ENCODE measurements around the gene PAWR. TPM values are rescaled to one million over a fixed set of nuclear protein-coding genes. Genes with fewer than 3 reads are reported as not detected.
"Not testable (repeated sequence)": the region's sequence is repeated elsewhere in the genome, so short reads cannot be mapped to it uniquely, and the experiment has no call there.

Gene PAWR
- total RNA-seq, 2 donors from 2014 or later, result 23.7 to 26.1 TPM

DNA sequence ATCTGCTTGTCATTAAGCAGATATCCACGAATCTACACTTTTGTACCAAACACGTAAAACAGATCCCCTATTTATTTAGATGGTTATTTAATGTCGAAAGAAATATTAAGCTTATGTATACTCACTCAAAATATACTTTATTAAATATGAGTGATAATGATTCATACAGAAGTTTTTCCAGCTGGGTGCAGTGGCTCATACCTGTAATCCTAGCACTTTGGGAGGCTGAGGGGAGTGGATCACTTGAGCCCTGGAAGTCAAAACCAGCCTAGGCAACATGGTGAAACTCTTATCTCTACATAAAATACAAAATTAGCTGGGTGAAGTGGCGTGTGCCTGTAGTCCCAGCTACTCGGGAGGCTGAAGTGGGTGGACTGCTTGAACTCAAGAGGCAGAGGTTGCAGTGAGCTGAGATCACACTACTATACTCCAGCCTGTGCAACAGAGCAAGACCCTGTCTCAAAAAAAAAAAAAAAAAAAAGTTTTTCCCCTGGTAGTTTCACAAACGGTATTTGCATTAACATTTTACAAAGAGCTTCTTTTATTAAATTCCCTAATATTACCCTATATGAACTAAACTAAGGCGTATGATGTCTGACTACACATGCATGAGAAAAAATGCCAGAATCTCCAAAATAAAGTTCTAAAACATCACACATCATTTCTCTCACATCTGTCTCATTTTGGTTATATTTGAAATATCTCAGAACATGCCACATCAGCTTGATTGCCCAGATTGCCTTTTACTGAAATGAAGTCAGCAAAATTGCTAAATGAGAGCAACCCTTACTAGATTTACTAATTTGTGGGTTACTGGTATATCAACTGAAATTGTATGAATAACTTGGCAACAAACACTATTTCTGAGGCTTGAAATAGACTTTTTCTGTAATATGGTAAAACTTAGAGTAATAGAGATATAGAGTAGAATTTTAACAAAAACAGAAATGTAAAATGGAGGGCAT lies 74.9 kb downstream of the PAWR start:
- intact Hi-C loops (cut with DNase I), result no loop called here
- DNase-seq (no peak), ATAC-seq (no peak)

DNA sequence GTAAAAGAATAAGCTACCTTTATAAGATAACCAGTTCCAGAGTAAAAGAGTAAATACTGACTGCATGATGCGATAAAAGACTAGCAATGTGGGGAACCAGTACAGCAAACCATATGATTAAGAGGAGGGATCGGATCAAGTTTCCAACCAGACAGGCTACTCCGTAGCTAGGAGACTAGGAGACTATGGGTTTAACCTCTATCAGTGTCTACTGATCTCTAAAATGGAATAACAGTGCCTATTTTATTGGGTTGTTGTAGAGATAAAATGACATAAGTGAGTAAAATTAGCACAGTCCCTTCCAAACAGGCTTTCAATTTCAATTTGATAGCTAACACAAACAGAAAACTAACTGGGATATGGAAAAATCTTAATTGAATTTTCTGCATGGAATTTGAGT lies 76.0 kb downstream of the PAWR start:
- no peak for ATAC-seq

GRCh38 chr12:79601908-79602307 lies 88.9 kb downstream of the PAWR start:
- no peak for DNase-seq
- intact Hi-C loops (cut with DNase I), result no loop called here
- ATAC-seq, result no peak

More for the DNA sequence above, 76.0 kb downstream of the PAWR start:
- intact Hi-C loops (cut with DNase I), result no loop called here
- no peak for DNase-seq

- ATAC-seq, result no peak
- intact Hi-C loops (cut with DNase I), result loop anchor here in 1 of 2 donors (10.0 kb wide), 1 partner anchor 47 kb away; no protein-coding TSS in a partner anchor
- no peak for DNase-seq
These were observed 92.9 kb downstream of the PAWR start for GRCh38 chr12:79597910-79598309.

DNA sequence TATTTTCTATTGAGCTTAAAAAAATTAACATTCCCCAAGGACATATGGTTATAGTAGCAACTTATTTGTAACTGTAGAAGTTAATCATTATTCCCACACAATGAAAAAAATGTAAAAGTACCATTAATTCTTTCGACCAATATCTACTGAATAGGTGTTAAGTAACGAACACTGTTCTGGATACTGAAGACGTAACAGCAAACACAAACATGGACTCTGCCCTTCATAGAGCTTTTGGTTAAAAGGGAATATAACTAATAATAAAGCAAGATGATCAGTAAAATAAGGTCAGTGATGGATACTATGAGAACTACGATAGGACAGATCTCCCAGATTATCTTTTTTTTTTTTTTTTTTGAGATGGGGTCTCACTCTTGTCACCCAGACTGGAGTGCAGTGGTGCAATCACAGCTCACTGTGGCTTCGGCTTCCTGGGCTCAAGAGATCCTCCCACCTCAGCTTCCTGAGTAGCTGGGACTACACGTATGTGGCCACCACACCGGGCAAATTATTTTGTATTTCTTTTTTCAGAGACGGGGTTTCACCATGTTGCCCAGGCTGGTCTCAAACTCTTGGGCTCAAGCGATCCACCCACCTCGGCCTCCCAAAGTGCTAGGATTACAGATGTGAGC lies 93.9 kb downstream of the PAWR start:
- ATAC-seq, result no peak
- no peak for DNase-seq
- intact Hi-C loops (cut with DNase I), result loop anchor here in 1 of 2 donors (10.0 kb wide), 1 partner anchor 48 kb away; no protein-coding TSS in a partner anchor

DNA sequence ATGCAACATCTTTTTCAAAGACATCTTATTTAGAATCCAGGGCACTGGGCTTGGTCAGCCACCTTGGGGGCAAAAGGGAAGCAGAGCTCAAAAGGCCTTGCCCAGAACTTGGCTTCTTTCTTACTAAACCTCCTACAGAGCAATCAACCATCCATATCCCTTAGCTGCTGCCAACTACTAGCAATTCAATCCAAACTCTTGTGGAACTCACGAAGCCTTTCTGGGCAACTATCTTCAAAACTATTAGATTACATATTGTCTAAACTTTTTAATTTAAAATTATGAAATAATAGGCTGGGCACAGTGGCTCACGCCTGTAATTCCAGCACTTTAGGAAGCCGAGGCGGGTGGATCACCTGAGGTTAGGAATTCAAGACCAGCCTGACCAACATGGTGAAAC lies 95.5 kb downstream of the PAWR start:
- no peak for ATAC-seq
- DNase-seq, result no peak
- intact Hi-C loops (cut with DNase I), result loop anchor here in 1 of 2 donors (10.0 kb wide), 1 partner anchor 50 kb away; no protein-coding TSS in a partner anchor

DNA sequence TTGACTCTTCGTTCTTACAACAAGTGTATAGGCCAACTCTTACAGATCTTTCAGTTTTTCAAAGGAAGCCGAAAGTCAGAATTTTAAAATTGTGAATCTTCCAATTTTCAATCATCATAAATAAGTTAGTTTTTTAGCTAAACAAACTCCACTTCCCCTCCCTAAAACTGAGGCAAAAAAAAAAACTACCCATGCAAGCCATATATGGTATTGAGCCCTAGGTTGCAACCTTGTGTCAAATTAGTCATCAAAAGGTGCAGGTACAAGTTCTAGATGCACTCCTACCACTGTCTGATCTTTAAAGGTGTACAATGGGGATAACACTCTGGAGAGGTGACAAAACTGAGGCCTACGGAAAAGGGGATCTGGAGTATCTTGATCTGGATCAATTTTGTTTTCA lies 97.9 kb downstream of the PAWR start:
- no peak for ATAC-seq
- no peak for DNase-seq
- intact Hi-C loops (cut with DNase I), result loop anchor here in 1 of 2 donors (10.0 kb wide), 1 partner anchor 52 kb away; no protein-coding TSS in a partner anchor

DNA sequence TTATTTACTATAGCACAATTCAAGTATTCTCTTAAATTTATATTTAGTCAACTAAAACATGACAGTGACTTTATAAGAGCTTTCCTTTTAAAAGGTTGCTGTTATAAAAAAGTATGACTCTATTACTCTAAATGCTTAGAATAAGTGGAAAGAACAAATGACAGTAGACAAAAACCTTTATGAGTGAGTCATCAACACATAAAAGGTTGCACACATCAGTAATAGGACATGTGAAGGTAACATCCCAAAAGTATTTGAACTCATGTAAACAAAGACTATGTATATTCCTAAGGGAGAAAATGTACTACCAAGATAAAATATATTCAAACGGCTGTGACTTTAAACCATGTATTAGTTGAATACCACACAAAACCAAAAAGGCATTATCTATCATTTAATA lies 98.8 kb downstream of the PAWR start:
- intact Hi-C loops (cut with DNase I), result loop anchor here in 1 of 2 donors (10.0 kb wide), 1 partner anchor 53 kb away; no protein-coding TSS in a partner anchor
- no peak for ATAC-seq
- no peak for DNase-seq

GRCh38 chr12:79590751-79591150 lies 100.0 kb downstream of the PAWR start:
- intact Hi-C loops (cut with DNase I), result loop anchor here in 1 of 2 donors (10.0 kb wide), 1 partner anchor 54 kb away; no protein-coding TSS in a partner anchor
- ATAC-seq (no peak), DNase-seq (no peak)

GRCh38 chr12:79587368-79587767 lies 103.4 kb downstream of the PAWR start:
- ATAC-seq (no peak), DNase-seq (no peak)
- intact Hi-C loops (cut with DNase I), result no loop called here

- ATAC-seq (no peak), DNase-seq (no peak)
- intact Hi-C loops (cut with DNase I), result no loop called here
These were observed 105.6 kb downstream of the PAWR start for GRCh38 chr12:79585147-79585546.

- intact Hi-C loops (cut with DNase I), result no loop called here
- DNase-seq (no peak), ATAC-seq (no peak)
These were observed 116.9 kb downstream of the PAWR start for GRCh38 chr12:79573820-79574219.

GRCh38 chr12:79569679-79570078 lies 121.1 kb downstream of the PAWR start:
- no peak for ATAC-seq

DNA sequence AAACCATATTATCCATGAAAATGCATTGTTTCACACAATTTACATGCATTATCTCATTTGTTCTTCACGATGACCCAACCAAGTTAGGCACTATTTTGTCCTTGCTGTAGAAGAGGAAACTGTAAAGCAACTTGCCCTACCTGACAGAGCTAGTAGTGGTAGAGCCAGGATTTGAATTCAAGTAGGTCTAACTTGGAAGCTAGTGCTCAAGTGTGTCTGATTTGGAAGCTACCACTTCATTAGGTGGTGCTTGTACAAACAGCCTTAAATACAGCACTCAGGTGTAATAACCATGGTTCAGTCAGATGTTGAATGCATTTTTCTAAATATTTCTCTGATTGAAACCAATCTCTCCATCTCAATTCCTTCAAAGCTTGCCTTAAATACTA lies 123.6 kb downstream of the PAWR start:
- intact Hi-C loops (cut with DNase I), result no loop called here
- DNase-seq (no peak), ATAC-seq (no peak)

More at GRCh38 chr12:79569679-79570078, 121.1 kb downstream of the PAWR start:
- no peak for DNase-seq
- intact Hi-C loops (cut with DNase I), result no loop called here

GRCh38 chr12:79566452-79567174 lies 124.2 kb downstream of the PAWR start:
- DNase-seq, result no peak
- ATAC-seq, result no peak
- intact Hi-C loops (cut with DNase I), result no loop called here

GRCh38 chr12:79564727-79565350 lies 125.9 kb downstream of the PAWR start:
- ATAC-seq; DNase-seq; intact Hi-C loops (cut with DNase I): not testable (repeated sequence)

GRCh38 chr12:79563021-79563740 lies 127.6 kb downstream of the PAWR start:
- intact Hi-C loops (cut with DNase I), result no loop called here
- DNase-seq (no peak), ATAC-seq (no peak)

GRCh38 chr12:79561401-79562132 lies 129.2 kb downstream of the PAWR start:
- DNase-seq (no peak), ATAC-seq (peak in 1 of 2 donors; percentile 16)
- intact Hi-C loops (cut with DNase I), result no loop called here

Data from left cardiac atrium (tissue), 4 donors.